CD4-positive, alpha-beta T cell treated with Interleukin-4 for 1 hour (primary cell): ENCODE measurements around the gene TRPC4AP.
"Not testable (repeated sequence)": the region's sequence is repeated elsewhere in the genome, so short reads cannot be mapped to it uniquely, and the experiment has no call there.

Experiments used
- DNase-seq, 2 donors: peaks; one replicate each; pipeline ENCODE4 v3.0.0-alpha.2; 2020 to 2022

TRPC4AP gene

DNA sequence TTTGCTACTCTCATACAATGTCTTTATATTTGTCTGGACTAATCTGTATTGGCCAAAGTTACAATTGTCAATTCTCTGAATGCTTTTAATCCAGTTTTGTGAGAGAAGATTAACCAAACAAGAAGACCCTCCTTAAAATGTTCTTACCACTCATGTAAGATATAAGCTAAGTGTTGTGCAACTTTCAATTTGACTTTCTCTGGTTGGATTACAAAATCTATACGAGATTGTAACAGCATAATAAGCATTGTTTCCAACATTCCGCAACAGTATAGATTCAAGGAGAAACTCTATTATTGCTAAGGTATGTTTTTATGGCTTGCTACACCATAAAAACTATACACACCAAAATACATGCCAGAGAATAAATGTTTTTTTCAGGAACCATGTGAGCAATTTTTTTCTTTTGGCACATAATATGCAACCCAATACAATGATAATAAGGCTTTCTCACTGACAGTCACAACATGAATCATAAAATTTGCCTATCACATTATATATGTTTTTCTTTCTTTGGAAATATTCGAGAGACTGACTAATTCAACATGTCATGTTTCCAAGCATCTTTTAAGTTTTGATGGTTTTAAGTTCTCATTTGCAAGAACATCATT, 12.2 kb upstream of the TRPC4AP start:
- no peak for DNase-seq

DNA sequence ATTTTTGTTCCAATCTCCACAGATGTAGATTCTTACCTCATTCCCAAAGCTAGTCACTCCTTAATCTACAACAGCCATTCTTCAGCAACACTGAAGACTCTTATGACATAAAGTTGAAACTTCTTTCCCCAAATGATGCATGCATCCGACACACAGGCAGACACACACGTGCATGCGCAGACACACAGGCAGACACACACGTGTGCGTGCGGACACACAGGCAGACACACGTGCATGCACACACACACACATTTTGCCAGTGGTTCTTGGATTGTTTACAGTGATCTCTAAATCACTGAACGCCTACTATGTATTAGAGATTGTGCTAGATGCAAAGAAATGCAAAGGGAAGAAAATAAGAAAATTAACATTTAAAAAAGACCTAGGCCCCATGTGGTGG, 9.0 kb upstream of the TRPC4AP start:
- no peak for DNase-seq

DNA sequence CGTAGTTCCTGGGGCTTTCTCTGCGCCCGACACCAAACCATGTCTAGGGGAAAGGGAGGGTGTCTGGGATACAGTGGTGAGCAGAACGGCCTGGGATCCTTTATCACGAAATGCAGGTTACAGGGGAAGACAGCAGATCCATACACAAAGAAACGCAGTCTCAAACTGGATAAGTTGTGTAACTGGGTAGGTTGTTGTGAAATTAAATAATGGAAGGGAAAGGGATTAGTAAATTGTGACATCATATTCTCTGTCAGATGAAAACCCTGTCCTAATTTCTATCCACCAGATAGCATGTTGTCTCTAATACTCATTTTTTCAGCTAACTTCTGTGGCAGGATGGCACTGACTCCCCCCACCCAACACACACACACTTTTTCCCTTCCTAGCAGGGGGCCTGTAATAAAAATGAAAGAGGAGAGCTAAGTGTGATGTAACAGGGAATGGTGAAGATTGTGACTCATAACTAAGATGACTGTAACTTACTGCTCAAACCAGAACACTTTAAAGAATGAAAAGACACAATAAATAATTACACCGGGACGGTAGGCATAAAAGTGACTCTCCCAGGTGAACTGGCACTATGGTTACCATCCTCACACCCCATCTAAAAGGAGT, 769 bp upstream of the TRPC4AP start:
- DNase-seq: no peak

DNA sequence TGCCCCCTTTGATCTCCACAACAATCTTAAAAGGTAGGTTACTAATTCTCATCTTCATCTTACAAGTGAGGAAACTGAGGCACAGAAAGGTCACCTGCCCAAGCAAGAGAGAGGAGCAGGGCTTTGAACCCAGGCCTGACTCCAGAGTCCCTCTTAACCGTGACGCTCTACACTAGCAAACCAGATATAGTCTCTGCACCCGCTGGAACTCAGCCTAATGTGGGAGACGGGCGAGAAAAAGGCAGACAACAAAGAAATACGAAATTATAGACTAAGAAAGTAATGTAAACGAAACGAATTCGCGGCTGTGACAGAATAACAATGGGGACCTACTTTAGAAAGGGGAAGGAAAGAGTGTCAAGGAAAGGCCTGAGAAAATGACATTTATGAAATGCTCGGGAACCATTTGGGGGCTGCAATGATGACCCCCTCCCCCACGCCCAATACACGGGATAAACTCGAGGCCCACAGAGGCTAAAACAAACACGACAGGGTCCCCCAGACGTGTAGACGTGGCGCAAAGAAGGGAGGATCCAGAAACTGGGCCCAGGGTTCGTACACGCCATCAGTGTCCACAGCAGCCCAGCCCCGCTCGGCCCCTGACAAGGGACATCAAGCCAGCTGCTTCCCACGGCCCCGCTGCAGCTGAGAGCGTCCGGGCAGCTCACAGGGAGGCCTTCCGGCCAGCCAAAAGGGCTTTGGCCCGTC, 637 bp downstream of the TRPC4AP start:
- DNase-seq: no peak

DNA sequence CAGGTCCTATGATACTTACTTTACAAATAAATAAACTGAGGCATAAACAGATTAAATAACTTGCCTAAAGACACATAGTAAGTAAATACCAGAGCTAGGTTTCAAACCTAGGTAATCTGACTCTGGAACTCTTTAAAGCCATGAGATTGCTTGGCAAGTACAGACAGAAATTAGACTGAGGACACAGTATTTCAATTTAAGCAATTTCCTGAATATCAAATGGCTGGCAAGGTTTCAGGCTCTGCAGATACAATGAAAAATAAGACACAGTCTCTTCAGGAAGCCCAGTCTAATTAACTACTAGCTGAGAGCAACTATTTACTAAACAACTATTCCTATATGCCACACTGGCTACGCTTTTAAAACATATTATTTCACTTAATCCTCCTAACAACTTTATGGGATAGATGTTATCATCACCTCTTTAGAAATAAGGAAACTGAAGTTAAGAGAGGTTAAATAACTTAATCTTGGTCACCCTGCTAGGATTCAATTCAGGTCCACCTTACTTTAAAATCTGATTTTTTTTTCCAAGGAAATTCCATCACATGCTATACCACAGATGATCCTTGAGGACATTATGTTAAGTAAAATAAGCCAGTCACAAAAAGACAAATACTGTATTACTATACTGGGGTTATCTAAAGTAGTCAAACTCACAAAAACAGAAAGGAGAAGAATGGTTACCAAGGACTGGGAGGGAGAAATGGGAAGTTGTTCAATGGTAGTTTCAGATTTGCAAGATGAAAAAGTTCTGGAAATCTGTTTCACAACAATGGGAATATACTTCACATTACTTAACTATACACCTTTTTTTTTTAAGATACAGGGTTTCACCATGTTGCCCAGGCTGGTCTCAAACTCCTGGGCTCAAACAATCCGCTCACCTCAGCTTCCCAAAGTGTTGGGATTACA, 4.1 kb downstream of the TRPC4AP start:
- DNase-seq: no peak

DNA sequence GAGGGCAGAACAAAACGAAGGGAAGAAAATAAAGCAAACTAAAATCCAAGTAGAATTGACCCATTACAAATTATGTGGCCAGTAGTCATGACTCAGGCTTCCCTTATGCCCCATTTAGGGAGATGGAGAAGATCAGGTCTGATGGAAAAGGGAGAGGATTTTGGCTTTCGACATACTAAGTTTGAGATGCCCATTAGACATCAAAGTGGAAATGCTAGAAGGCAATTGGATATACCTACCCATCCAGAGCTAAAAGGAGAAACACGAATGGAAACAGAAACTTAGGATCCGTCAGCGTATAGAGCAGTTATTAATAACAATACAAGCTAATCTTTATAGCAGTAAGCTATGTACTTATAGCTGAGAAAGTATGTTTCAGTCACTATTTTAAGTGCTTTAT, 4.8 kb downstream of the TRPC4AP start:
- DNase-seq: no peak

DNA sequence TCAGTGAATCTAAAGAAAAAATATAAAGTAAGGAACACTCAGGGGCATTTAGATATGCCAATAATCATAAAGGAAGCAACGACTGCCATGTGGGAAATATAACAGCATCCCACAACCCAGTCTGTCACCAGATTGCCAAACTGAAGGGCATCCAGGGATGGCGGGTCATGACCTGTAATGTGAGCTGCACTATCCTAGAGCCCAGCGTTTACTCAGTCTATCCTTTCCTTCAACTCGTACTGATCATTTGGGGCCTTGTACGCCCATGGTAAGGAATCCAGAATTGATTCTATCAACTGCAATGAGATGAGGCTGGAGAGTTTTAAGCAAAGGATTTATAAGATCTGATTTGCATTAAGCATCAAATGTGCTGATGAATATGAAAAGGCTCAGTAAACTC, 5.3 kb downstream of the TRPC4AP start:
- no peak for DNase-seq

DNA sequence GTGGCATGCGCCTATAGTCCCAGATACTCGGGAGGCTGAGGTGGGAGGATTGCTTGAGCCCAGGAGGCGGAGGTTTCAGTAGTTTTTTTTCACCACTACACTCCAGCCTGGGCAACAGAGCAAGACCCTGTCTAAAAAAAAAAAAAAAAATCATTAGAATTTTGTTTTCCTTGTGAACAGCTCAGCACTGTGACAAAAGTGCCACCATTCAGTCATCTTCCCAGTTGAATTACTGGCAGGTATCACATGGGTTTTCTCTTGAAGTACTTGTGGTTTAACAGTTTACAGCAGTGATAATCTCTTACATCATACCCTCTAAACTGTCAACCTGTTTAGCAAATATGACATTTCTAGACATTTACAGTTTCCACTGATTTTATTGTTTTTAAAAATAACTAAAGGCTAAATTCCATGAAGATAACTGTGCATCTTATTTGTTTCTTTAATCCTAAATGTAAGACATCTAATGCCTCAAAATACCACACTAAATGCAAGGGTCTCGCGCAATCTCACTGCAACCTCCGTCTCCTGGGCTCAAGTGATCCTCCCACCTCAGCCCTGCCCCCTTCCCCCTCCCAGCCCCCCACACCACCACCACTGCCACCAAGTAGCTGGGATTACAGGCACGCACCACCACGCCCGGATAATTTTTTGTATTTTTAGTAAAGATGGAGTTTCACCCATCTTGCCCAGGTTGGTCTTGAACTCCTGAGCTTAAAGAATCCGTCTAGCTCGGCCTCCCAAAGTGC, 7.0 kb downstream of the TRPC4AP start:
- peak in 1 of 2 donors; percentile 54 for DNase-seq

DNA sequence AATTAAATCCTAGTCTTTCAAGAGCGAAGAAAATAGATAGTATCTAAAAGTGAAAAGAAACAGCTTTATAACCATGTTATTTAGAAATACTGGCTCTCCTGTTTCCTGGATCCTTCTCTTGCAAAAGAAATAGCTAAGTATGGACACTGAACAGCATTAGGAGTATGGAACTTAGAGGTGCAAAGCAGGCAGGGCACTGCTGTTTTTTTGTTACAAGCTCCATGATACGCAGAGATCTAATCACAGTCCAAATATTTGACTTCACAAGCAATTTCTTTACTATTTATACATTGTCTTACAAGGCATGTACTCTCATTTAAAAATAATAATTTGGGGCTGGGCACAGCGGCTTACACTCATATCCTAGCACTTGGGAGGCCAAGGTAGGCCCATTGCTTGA, 7.6 kb downstream of the TRPC4AP start:
- no peak for DNase-seq

DNA sequence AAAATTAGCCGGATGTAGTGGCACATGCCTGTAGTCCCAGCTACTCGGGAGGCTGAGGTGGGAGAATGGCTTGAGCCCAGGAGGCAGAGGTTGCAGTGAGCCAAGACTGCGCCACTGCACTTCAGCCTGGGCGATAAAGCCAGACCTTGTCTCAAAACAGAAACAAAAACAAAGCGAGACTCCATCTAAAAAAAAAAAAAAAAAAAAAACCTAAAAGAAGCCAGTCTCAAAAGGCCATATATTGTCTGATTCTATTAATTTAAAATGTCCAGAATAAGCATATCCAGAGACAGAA, 12.3 kb downstream of the TRPC4AP start:
- not testable (repeated sequence) for DNase-seq

DNA sequence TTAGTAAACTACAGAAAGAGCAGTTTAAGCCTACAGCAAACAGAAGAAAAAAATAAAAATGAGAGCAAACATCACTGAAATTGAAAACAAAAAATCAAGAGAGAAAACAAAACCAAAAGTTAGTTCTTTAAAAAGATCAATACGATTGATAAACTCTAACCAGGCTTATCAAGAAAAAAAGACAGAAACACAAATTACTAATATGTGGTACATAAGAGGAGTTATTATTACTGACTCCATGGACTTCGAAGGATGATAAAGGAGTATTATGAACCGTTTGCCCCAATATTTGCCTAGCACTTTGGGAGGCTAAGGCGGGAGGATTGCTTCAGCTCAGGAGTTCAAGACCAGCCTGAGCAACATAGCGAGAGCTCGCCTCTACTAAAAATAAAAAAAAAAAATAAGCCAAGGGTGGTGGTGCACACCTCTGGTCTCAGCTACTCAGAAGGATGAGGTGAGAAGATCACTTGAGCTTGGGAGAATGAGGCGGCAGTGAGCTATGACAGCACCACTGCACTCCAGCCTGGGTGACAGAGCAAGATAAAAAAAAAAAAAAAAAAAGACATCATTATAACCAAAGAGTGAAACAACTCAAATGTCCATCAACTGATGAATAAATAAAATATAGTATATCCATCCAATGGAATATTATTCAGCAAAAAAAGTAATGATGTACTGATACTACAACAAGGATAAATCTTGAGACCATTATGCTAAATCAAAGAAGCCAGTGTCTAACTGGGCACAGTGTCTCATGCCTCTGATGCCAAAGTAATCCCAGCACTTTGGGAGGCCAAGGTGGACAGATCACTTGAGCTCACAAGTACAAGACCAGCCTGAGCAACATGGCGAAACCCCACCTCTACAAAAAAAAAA, 12.9 kb downstream of the TRPC4AP start:
- DNase-seq: no peak

DNA sequence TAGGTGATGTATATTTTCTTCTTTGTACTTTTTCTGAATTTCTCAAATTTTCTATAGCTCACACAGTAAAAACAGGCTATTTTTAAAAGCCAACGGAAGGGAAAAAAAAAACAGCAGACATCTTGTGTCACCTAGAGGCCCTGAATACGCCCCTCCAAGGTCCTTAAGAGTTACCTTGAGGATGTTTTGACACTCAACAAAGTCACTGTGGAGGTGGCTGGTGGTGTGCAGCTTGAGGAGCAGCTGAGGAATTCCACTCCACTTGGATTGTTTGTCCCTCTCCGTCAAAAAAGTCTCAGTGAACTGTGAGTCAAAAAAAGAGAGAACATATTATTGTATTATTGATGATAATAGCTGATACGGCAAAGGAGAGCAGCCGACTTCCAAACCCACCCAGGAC, 14.7 kb downstream of the TRPC4AP start:
- no peak for DNase-seq

DNA sequence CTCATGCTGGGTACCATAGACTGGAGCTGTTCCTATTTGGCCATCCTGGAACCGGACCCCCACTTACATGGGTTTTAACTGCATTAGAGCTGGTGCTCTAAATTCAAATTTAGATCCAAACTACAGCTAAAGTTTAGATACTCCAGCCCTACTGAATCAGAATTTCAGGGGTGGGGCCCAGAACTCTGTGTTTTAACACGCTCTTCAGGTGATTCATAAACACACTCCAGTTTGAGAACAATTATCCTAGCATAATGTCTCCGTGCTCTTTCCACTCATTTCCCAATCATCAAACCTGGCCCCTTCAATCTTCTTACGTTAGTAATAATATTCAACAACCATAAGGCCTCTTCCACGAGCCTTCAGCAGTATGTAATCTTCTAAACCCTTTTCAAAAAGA, 15.3 kb downstream of the TRPC4AP start:
- no peak for DNase-seq

DNA sequence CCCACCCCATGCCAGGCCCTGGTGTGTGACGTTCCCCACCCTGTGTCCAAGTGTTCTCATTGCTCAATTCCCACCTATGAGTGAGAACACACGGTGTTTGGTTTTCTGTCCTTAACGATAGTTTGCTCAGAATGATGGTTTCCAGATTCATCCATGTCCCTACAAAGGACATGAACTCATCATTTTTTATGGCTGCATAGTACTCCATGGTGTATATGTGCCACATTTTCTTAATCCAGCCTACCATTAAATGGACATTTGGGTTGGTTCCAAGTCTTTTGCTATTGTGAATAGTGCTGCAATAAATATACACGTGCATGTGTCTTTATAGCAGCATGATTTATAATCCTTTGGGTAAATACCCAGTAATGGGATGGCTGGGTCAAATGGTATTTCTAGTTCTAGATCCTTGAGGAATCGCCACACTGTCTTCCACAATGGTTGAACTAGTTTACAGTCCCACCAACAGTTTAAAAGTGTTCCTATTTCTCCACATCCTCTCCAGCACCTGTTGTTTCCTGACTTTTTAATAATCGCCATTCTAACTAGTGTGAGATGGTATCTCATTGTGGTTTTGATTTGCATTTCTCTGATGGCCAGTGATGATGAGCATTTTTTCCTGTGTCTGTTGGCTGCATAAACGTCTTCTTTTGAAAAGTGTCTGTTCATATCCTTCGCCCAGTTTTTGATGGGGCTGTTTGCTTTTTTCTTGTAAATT, 21.0 kb downstream of the TRPC4AP start:
- DNase-seq: not testable (repeated sequence)

DNA sequence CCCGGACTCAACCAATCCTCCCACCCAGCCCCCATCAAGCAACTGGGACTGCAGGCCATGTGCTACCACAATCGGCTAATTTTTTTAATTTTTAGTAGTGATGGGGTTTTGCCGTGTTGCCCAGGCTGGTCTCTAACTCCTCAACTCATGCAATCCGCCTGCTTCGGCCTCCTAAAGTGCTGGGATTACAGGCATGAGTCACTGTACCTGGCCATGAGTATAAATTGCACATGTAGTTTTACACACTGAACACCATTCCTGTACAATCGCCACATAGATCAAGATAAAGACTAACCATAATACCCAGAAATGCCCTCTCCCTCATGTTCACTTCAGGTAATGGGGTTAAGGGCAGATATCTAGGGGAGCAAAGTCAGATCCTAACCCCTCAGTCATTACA, 26.4 kb downstream of the TRPC4AP start:
- DNase-seq: no peak

DNA sequence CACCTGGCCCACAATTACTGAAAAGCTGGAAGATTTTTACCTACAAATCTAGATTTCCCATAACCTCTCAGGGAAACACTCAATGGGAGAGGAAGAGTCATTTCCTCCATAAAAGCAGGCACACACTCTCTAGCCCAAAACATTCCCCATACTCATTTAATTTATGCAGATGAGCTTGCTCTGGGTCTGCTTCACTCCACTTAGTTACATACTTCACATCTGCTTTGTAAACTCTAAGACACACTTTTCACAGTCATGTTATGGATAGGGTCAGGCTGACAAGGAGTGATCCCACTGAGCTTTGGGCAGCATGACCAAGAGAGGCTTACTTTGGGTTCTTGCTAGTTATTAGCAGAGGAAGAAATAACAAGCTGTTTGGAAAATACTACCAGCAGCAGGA, 27.4 kb downstream of the TRPC4AP start:
- no peak for DNase-seq

DNA sequence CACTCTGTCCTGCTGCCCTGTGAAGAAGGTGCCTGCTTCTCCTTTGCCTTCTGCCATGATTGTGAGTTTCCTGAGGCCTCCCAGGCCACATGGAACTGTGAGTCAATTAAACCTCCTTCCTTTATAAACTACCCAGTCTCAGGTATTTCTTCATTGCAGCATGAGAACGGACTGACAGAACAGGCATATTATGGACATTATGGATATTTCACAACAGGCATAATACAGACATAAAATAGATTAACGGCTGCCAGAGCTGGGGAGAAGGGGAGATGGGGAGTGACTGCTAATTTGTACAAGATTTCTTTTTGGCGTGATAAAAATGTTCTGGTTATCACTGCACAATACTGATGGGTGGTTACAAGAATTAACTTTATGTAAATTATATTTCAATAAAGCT, 29.4 kb downstream of the TRPC4AP start:
- no peak for DNase-seq

DNA sequence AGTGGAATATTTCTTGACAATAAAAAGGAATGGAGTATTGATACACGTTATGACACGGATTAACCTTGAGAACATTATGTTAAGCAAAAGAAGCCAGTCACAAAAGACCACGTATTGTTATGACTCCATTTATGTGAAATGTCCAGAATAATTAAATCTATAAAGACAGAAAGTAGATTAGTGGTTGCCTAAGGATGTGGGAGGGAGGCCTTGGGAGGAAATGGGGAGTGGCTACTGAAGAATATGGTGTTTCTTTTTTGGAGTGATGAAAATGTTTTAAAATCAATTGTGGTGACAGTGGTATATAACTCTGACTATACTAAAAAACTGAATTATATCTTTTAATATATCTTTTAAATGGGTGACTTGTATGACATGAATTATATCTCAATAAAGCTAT, 30.1 kb downstream of the TRPC4AP start:
- no peak for DNase-seq

DNA sequence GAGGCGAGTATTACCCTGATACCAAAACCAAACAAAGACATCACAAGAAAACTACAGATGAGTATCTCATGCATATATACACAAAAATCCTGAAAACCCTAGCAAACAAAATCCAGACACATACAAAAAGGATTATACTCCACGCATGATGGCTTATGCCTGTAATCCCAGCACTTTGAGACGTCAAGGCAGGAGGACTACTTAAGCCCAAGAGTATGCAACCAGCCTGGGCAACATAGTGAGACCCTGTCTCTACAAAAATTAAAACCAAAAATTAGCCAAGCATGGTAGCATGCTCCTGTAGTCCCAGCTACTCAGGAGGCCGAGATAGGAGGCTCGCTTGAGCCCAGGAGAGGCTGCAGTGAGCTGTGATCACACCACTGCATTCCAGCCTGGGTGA, 32.4 kb downstream of the TRPC4AP start:
- DNase-seq: no peak

DNA sequence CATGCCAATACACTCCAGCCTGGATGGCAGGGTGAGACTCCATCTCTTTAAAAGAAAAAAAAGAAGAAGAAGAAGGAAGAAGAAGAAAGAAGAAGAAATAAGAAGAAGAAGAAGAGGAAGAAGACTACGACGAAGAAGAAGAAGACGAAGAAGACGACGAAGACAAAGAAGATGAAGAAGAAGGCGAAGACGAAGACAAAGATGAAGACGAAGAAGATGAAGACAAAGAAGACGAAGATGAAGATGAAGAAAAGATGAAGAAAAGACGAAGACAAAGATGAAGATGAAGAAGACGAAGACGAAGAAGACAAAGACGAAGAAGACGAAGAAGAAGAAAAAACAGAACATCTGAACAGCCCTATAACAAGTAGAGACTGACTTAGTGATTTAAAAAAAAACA, 33.0 kb downstream of the TRPC4AP start:
- DNase-seq: no peak

DNA sequence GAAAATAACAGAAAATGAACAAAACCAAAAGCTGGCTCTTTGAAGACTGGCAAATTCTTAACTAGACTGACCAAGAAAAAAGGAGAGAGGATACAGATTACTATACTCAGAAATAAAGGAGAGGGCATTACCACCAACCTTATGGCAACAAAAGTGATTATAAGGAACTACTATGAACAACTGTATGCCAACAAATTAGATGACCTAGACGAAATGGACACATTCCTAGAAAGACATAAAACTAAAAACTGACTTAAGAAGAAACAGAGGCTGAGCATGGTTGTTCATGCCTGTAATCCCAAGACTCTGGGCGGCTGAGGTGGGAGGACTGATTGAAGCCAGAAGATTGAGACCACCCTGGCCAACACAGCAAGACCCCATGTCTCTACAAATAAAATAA, 33.5 kb downstream of the TRPC4AP start:
- DNase-seq: no peak
